HG02973 (cell line): ENCODE results near the gene CABCOCO1.
"Not testable (repeated sequence)": the region's sequence is repeated elsewhere in the genome, so short reads cannot be mapped to it uniquely, and the experiment has no call there.

Source experiments
- ATAC-seq: cut with Tn5 transposase; IDR thresholded peaks from one replicate; pipeline ENCODE4 v1.9.1; 2021; ENCODE audit warnings: moderate library complexity; ENCODE audit not compliant: unreplicated experiment

The CABCOCO1 gene

DNA sequence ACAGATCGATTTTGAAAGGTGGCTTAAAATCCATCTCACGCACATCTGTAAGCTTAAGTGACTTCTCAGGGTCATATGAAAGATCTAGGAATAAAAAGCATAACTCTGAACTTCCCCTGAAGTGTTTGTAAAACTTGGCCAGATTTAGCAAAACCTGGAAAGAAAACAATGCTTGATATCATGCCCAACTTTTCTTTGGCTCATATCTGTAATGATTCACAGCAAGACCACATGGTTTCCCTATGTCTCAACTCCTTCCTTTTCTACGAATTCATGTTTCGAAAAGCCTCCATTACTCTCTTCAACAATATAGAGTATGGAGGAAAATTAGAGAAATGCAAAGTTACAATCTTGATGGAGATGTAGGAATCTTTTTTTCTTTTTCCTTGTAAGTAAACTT is 20.1 kb upstream of the CABCOCO1 start:
- ATAC-seq, result no peak

GRCh38 chr10:61643316-61643751 is 19.4 kb upstream of the CABCOCO1 start:
- no peak for ATAC-seq

DNA sequence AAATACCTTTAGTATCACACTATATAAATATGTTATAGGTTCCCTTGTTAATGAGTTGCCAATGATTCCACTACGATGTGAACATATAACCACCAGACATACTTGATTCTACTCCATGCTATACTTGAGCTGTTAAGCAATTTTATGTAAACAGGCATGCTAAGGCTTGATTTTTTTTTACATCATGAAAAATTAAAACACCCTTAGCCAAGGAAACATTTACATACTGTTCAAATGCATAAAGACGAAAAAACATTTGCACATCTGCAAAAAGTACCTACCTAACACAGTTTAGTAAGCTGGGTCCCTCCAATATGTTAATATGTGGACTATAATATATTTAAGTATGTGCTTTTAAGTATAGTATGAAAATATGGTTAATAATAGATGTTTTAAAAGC is 9.0 kb upstream of the CABCOCO1 start:
- no peak for ATAC-seq

DNA sequence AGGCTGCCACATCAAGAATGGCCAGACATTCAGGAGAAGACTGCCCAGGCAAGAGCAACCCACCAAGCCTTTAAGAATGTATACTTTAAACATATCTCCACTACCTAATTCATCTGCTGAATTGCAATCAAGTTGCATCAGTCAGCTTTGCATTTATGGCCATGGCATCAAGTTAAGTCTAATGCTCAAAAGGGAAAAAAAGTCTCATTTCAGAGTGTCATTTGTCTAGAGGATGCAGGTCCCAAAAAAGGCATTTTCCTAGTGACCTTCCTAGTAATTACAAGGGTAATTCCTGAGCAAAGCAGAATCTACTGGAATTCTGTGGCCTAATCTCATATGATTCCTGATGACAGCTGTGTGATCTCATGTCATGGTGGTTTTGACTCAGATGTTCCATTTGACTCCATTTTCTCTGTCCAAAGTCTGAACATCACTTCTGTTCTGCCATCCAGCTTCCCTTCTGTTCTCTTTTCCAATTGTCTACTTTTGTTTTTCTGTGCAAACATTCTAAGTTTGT is 7.3 kb upstream of the CABCOCO1 start:
- no peak for ATAC-seq

DNA sequence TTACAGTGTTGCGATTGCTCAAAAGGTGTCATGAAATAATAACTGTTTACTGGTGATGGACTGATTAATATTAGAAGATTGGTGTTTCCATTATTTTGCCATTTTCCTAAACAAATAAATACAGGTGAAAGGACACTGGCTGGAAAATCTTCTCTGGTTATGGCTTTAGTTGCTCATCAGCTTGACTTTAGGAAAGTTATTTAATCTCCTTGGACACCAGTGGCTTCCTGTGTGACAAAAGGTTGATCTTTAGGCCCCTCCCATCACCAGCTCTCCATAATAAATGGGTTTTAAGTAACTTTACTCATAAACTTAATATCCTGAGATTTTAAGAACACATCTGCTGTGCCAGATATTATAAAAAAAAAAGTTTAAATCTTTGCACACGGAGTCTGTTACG is 737 bp downstream of the CABCOCO1 start:
- no peak for ATAC-seq

DNA sequence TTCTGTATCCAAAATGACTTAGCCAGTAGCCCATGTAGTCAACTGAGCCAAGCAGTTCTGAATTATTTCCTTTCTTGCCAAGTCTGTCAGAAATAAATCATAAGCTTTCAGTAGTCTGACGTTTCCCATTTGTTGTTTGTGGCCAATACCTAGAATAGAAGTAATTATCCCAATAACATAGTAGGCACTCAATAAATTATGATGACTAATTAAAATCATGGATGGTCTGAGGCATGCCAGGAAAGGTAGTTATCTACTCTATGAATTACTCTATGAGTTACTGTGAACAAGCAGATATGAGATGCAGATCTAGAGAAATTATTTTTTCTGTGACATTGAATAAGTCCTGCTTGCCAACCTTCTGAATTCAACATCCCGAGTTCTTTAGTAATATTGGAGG is 2.3 kb downstream of the CABCOCO1 start:
- no peak for ATAC-seq

DNA sequence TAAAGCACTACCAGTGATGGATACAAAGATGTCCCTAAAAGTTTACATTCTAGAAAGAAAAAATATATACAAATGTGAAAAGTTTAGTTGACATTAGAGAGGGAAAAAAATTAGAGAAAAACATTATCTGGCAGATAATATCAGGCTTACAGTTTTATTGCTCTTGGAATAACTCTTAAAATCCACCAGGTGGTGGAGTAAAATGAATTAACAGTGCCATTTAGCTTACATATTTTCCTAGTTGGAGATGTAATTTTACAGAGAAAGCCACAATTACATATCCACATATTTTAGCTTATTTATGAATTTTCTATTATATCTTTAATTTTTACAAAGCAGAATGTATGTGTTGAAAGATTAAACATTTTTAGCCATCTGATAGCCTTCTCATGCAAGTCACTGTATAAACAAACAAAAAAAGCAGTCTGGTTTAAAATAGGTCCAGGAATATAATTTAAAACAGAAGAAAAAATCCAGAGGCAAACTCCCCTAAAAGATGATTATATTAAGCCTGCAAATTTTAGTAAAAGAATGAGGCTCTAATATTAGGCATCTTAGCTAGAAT is 6.5 kb downstream of the CABCOCO1 start:
- no peak for ATAC-seq

- ATAC-seq, result no peak
Observed at GRCh38 chr10:61669849-61670248, 7.1 kb downstream of the CABCOCO1 start.

DNA sequence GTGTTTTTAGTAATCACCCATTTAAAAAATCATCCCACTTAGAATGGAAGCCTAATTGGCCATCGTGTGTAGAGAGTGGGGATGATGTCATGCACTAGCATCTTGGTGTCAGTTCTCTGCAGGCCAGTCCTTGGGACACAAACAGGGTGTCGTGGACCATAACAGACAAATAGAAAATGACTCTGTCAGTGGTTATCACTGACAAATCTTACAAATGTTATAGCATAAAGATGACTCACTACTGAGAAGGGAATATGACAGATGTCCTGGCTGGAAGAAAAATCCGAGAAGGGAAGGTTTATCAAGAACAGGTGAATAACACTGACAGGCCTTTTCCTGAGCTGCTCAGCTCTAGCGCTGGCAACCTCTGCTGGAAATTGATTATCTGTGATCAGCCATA is 10.6 kb downstream of the CABCOCO1 start:
- no peak for ATAC-seq

GRCh38 chr10:61682323-61682722 is 19.6 kb downstream of the CABCOCO1 start:
- ATAC-seq, result no peak

GRCh38 chr10:61683319-61683718 is 20.6 kb downstream of the CABCOCO1 start:
- ATAC-seq, result no peak

- no peak for ATAC-seq
Observed at GRCh38 chr10:61684894-61685507, 22.3 kb downstream of the CABCOCO1 start.

DNA sequence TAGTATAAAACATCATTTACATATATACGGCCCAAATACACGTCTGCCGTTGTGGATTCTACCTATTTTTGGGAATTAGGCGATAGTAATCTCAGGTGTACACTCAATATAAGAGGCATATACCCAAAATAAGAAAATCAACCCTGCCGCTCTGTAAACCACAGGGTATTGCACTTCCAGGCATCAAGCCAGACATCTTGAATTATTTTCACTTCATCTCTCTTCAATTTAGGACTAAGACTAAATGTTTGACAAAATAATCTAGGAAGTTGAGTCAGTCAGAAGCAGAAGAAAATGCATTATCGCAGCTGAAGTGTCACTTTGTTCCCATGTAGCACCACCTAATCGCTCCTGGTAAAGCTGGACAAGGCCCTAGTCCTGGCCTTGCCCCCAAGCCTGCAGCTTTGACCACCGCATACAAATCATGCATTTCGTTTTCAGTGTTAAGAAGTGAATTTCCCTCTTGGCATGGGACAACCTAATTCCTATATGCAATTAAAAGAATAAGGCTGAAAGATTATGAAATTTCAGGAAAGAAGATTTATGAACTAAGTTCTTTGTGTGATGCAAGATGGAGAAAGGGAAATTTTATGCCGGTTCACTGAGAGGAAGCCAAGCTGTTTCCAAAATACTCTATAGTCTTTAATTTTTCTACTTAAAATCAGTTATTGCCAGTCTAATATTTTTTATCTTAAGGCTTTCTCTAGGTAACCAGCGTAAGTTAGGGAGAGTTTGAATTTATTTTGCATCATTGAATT is 26.0 kb downstream of the CABCOCO1 start:
- ATAC-seq, result no peak

GRCh38 chr10:61691667-61692066 is 28.9 kb downstream of the CABCOCO1 start:
- ATAC-seq, result not testable (repeated sequence)

DNA sequence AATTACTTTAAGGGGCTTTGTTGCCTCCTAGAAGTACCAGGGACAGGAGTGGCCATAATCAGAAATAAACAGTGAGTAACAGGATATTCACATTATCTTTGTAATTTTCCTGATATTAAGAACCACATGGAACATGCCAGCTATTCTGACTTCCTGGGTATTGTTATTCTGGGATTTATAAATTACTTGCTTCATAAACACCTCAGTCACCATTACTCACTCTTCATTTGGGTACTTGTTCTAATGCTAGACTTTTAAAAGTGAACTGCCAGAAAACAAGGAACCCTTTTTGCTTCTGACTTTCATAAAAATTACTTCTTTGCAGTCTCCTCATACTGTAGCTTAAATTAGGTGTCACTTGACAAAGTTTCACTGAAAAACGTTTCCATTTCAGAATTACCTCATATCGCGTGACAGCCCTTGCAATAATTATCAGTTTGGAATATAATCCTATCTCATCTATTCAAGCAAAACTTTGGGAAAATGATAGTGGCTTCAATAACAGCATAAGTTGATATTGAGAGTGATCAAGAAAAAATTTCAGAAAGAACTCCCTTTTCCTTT is 29.8 kb downstream of the CABCOCO1 start:
- ATAC-seq, result no peak

GRCh38 chr10:61698968-61699655 is 36.4 kb downstream of the CABCOCO1 start:
- no peak for ATAC-seq

GRCh38 chr10:61701055-61701705 is 38.5 kb downstream of the CABCOCO1 start:
- no peak for ATAC-seq

GRCh38 chr10:61701706-61702105 is 39.0 kb downstream of the CABCOCO1 start:
- ATAC-seq, result no peak

- no peak for ATAC-seq
Observed at GRCh38 chr10:61702584-61702983, 39.9 kb downstream of the CABCOCO1 start.

DNA sequence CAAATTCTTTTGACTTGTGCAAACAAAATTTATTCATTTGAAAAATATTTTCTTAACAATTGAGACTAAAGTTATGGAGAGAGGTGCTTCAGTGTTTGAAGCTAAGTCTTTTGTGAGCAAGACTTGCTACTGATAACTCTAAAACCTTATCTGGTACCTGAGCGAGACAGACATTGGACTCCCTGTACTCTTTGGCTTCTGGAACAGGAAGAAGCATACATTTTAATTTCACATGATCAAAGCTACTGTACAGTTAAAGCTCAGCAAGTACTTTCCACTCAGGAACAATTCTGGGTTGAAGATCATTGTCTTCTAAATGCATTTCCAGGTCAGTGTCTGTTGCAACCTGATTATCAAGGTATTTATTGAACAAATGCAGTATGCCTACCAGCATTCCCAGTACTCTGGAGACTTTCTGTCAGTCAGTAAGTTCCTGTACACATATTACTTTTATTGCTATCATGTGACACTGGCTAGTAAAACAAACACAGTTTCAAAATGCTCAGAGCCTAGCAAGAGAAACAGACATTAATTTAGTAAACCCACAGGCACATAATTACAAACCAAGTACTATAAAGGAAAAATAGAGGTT is 42.4 kb downstream of the CABCOCO1 start:
- no peak for ATAC-seq
